ENCODE results near the gene KIAA1755. TPM values are rescaled to one million over a fixed set of nuclear protein-coding genes. Genes with fewer than 3 reads are reported as not detected.

KIAA1755 gene
- total RNA-seq, 1 donor from 2014 or later, result not detected

GRCh38 chr20:38209054-38209675 lies 51.4 kb downstream of the KIAA1755 start:
- TF ChIP-seq, protein P1, sequence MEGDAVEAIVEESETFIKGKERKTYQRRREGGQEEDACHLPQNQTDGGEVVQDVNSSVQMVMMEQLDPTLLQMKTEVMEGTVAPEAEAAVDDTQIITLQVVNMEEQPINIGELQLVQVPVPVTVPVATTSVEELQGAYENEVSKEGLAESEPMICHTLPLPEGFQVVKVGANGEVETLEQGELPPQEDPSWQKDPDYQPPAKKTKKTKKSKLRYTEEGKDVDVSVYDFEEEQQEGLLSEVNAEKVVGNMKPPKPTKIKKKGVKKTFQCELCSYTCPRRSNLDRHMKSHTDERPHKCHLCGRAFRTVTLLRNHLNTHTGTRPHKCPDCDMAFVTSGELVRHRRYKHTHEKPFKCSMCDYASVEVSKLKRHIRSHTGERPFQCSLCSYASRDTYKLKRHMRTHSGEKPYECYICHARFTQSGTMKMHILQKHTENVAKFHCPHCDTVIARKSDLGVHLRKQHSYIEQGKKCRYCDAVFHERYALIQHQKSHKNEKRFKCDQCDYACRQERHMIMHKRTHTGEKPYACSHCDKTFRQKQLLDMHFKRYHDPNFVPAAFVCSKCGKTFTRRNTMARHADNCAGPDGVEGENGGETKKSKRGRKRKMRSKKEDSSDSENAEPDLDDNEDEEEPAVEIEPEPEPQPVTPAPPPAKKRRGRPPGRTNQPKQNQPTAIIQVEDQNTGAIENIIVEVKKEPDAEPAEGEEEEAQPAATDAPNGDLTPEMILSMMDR (IDR thresholded peaks at IDR 0.05), result no peak
- H3K36me3 Mint-ChIP-seq (ENCODE audit: low read depth), result no peaks in the 10 kb centered on the region
- CTCF ChIA-PET, result no interaction called here
- H3K9me3 Mint-ChIP-seq, result no peaks in the 10 kb centered on the region
- no peak overlapping the region for H3K4me3 Mint-ChIP-seq
- H3K27me3 Mint-ChIP-seq, result peaks cover 4% of the 10 kb centered on the region
- intact Hi-C loops (cut with micrococcal nuclease), result no loop called here
- POLR2A ChIA-PET, result no interaction called here
- DNase-seq (no peak), ATAC-seq (ENCODE audit: low read depth) (no peak)
- no peaks in the 10 kb centered on the region for H3K4me1 Mint-ChIP-seq
- no peak overlapping the region for H3K27ac Mint-ChIP-seq

GRCh38 chr20:38208523-38208922 lies 52.0 kb downstream of the KIAA1755 start:
- H3K36me3 Mint-ChIP-seq (ENCODE audit: low read depth), result no peaks in the 10 kb centered on the region

GRCh38 chr20:38208088-38208487 lies 52.4 kb downstream of the KIAA1755 start:
- Mint-ChIP-seq H3K4me1 (no peaks in the 10 kb centered on the region), H3K27ac (no peak overlapping the region), H3K9me3 (no peaks in the 10 kb centered on the region), H3K4me3 (no peak overlapping the region), H3K27me3 (peaks cover 8% of the 10 kb centered on the region), H3K36me3 (ENCODE audit: low read depth) (no peaks in the 10 kb centered on the region)
- ChIA-PET POLR2A (no interaction called here), CTCF (interaction anchor here (2.0 kb wide), 1 partner anchor 13 kb away, joined by 9 read pairs; no protein-coding TSS in a partner anchor)
- TF ChIP-seq, protein P1 (IDR thresholded peaks at IDR 0.05), result no peak
- DNase-seq (no peak), ATAC-seq (ENCODE audit: low read depth) (no peak)
- intact Hi-C loops (cut with micrococcal nuclease), result no loop called here

More at GRCh38 chr20:38208523-38208922, 52.0 kb downstream of the KIAA1755 start:
- no peak for DNase-seq
- no peak for ATAC-seq (ENCODE audit: low read depth)
- intact Hi-C loops (cut with micrococcal nuclease), result no loop called here
- peaks cover 4% of the 10 kb centered on the region for H3K27me3 Mint-ChIP-seq
- no peaks in the 10 kb centered on the region for H3K4me1 Mint-ChIP-seq
- TF ChIP-seq, protein P1 (IDR thresholded peaks at IDR 0.05), result no peak
- ChIA-PET POLR2A (no interaction called here), CTCF (interaction anchor here (2.0 kb wide), 1 partner anchor 13 kb away, joined by 9 read pairs; no protein-coding TSS in a partner anchor)
- no peak overlapping the region for H3K27ac Mint-ChIP-seq
- no peak overlapping the region for H3K4me3 Mint-ChIP-seq
- no peaks in the 10 kb centered on the region for H3K9me3 Mint-ChIP-seq

DNA sequence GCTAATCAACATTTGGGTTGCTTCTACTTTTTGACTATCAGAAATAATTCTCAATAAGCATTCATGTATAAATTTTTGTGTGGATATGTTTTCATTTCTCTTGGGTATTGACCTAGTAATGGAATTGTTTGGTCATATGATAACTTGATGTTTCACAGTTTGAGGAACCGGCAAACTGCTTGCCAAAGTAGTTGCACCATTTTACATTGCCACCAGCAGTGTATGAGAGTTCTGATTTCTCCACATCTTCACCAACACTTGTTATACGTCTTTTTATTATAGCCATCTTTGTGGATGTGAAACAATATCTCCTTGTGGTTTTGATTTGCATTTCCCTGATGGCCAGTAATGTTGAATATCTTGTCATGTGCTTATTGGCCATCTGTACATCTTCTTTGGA lies 52.9 kb downstream of the KIAA1755 start:
- peaks cover 8% of the 10 kb centered on the region for H3K27me3 Mint-ChIP-seq
- ATAC-seq (ENCODE audit: low read depth), result no peak
- no peaks in the 10 kb centered on the region for H3K4me1 Mint-ChIP-seq
- no peaks in the 10 kb centered on the region for H3K36me3 Mint-ChIP-seq (ENCODE audit: low read depth)
- no peak overlapping the region for H3K27ac Mint-ChIP-seq
- TF ChIP-seq, protein P1 (IDR thresholded peaks at IDR 0.05), result no peak
- ChIA-PET POLR2A (no interaction called here), CTCF (interaction anchor here (2.0 kb wide), 1 partner anchor 14 kb away, joined by 9 read pairs; no protein-coding TSS in a partner anchor)
- intact Hi-C loops (cut with micrococcal nuclease), result no loop called here
- H3K9me3 Mint-ChIP-seq, result no peaks in the 10 kb centered on the region
- H3K4me3 Mint-ChIP-seq, result no peak overlapping the region
- DNase-seq, result no peak

DNA sequence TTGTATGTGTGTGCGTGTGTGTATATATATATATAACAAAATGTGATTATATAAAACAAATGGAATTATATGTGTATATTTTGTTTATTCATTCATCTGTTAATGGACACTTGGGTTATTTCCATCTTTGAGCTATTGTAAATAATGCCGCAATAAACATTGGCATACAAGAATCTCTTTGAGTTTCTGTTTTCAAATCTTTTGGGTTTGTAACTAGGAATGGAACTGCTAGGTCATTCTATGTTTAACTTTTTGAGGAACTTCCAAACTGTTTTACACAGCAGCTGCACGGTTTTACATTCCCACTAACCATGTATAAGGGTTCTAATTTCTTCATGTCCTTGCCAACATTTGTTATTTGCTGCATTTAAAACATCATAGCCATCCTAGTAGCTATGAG lies 55.5 kb downstream of the KIAA1755 start:
- intact Hi-C loops (cut with micrococcal nuclease), result no loop called here
- POLR2A ChIA-PET, result no interaction called here
- ATAC-seq (ENCODE audit: low read depth) (no peak), DNase-seq (no peak)
- TF ChIP-seq, protein P1 (IDR thresholded peaks at IDR 0.05), result no peak
- peaks cover 8% of the 10 kb centered on the region for H3K27me3 Mint-ChIP-seq
- CTCF ChIA-PET, result no interaction called here
- no peaks in the 10 kb centered on the region for H3K4me1 Mint-ChIP-seq
- H3K4me3 Mint-ChIP-seq, result no peak overlapping the region
- no peaks in the 10 kb centered on the region for H3K36me3 Mint-ChIP-seq (ENCODE audit: low read depth)
- H3K9me3 Mint-ChIP-seq, result no peaks in the 10 kb centered on the region
- no peak overlapping the region for H3K27ac Mint-ChIP-seq

Data from activated B cell treated with CpG ODN at 0.5 μM for 24 hours (primary cell).